HepG2 (cell line): ENCODE results near the gene DENND4C. TPM values are rescaled to one million over a fixed set of nuclear protein-coding genes. Genes with fewer than 3 reads are reported as not detected.

Source experiments
- CEBPG ChIP-seq: IDR thresholded peaks from 2 replicates; pipeline ENCODE4 v1.6.1; 2016
- GABPA ChIP-seq, 2 experiments: IDR thresholded peaks; 2 replicates each; pipeline ENCODE4 v1.6.1; 2011 to 2016; ENCODE audit warnings: low read depth in 2 of 2, low read length in 1 of 2, missing biosample characterization in 1 of 2, missing genetic modification characterization in 1 of 2
- GZF1 ChIP-seq: sonication (generic); formaldehyde crosslinking; IDR thresholded peaks from 2 replicates; pipeline ENCODE4 v1.5.1; 2020; ENCODE audit warnings: mild to moderate bottlenecking, missing genetic modification reagents
- HNF4G ChIP-seq, 2 experiments: sonication (generic) in 1 of 2; formaldehyde crosslinking in 1 of 2; IDR thresholded peaks; 2 replicates each; pipeline versions ENCODE4 v1.4.0 to v1.6.1; 2011 to 2020; ENCODE audit warnings: borderline replicate concordance in 2 of 2, low read depth in 2 of 2, mild to moderate bottlenecking in 2 of 2, low read length in 1 of 2, missing genetic modification reagents in 1 of 2, moderate library complexity in 1 of 2
- HNRNPL ChIP-seq: fragments of 200-400 bp; formaldehyde crosslinking; IDR thresholded peaks from 2 replicates; pipeline ENCODE4 v1.6.1; 2017; ENCODE audit warnings: mild to moderate bottlenecking, low read depth, low read length
- NFIC ChIP-seq: IDR thresholded peaks from 2 replicates; pipeline ENCODE4 v1.6.1; 2012; ENCODE audit warnings: mild to moderate bottlenecking, low read length, inconsistent platforms
- PHF5A ChIP-seq: IDR thresholded peaks from one replicate; pipeline ENCODE4 v1.6.1; 2018; ENCODE audit warnings: low read depth, missing genetic modification reagents; ENCODE audit not compliant: unreplicated experiment
- SIX4 ChIP-seq: sonication (generic); formaldehyde crosslinking; IDR thresholded peaks from 2 replicates; pipeline ENCODE4 v1.4.0; 2020; ENCODE audit warnings: missing genetic modification reagents
- TFDP2 ChIP-seq: sonication (generic); formaldehyde crosslinking; IDR thresholded peaks from 2 replicates; pipeline ENCODE4 v1.4.0; 2020; ENCODE audit warnings: missing genetic modification reagents
- ZFP1 ChIP-seq: IDR thresholded peaks from 2 replicates; pipeline ENCODE4 v1.6.1; 2016
- ZKSCAN5 ChIP-seq: sonication (generic); formaldehyde crosslinking; IDR thresholded peaks from 2 replicates; pipeline ENCODE4 v1.5.1; 2020; ENCODE audit warnings: mild to moderate bottlenecking, missing genetic modification reagents
- ZNF20 ChIP-seq: sonication (generic); formaldehyde crosslinking; IDR thresholded peaks from 2 replicates; pipeline ENCODE4 v1.4.0; 2020; ENCODE audit warnings: mild to moderate bottlenecking, moderate library complexity, missing genetic modification reagents
- ZNF331 ChIP-seq: sonication (generic); formaldehyde crosslinking; IDR thresholded peaks from 2 replicates; pipeline ENCODE4 v1.4.0; 2020; ENCODE audit warnings: missing genetic modification reagents
- ZNF547 ChIP-seq: sonication (generic); formaldehyde crosslinking; IDR thresholded peaks from 2 replicates; pipeline ENCODE4 v1.5.1; 2020; ENCODE audit warnings: mild to moderate bottlenecking, missing genetic modification reagents
- ZNF552 ChIP-seq: sonication (generic); formaldehyde crosslinking; IDR thresholded peaks from 2 replicates; pipeline ENCODE4 v1.9.0; 2022; ENCODE audit warnings: missing genetic modification reagents, mild to moderate bottlenecking, borderline replicate concordance
- ZNF605 ChIP-seq: sonication (generic); formaldehyde crosslinking; IDR thresholded peaks from 2 replicates; pipeline ENCODE4 v1.8.0; 2022; ENCODE audit warnings: mild to moderate bottlenecking, missing genetic modification reagents
- polyA plus RNA-seq, 8 experiments: library from polyadenylated mRNA; depleted of rRNA in 3 of 8; stranded (reverse) in 7 of 8; unstranded in 1 of 8; fragments of >200 nt; fragmentation: Illumina TruSeq in 4 of 8; extraction: Trizol in 4 of 8; gene quantifications; 2 replicates each; pipeline versions ENCODE4 v1.2.1 to v1.2.3, GENCODE V29; 2011 to 2016; ENCODE audit warnings: low read depth in 4 of 8, missing spikeins in 1 of 8, mixed read lengths in 1 of 8; ENCODE audit not compliant: insufficient read depth in 1 of 8
- total RNA-seq, 5 experiments: library from RNA; depleted of rRNA; stranded (reverse); fragments of >200 nt; fragmentation: Illumina TruSeq; extraction: Trizol; gene quantifications; 2 replicates each; pipeline ENCODE4 v1.2.3, GENCODE V29; 2016; ENCODE audit warnings: low read depth in 1 of 5
- TF ChIP-seq, protein P1 (sequence below): IDR thresholded peaks from 2 replicates; pipeline ENCODE4 v1.6.1; 2016

Gene DENND4C
- total and polyA plus RNA-seq, 2 of the 13 experiments (the other 11 are each of a cell fraction or from before 2014, with no cell fraction given) = 19.1 to 27.2 TPM

DNA sequence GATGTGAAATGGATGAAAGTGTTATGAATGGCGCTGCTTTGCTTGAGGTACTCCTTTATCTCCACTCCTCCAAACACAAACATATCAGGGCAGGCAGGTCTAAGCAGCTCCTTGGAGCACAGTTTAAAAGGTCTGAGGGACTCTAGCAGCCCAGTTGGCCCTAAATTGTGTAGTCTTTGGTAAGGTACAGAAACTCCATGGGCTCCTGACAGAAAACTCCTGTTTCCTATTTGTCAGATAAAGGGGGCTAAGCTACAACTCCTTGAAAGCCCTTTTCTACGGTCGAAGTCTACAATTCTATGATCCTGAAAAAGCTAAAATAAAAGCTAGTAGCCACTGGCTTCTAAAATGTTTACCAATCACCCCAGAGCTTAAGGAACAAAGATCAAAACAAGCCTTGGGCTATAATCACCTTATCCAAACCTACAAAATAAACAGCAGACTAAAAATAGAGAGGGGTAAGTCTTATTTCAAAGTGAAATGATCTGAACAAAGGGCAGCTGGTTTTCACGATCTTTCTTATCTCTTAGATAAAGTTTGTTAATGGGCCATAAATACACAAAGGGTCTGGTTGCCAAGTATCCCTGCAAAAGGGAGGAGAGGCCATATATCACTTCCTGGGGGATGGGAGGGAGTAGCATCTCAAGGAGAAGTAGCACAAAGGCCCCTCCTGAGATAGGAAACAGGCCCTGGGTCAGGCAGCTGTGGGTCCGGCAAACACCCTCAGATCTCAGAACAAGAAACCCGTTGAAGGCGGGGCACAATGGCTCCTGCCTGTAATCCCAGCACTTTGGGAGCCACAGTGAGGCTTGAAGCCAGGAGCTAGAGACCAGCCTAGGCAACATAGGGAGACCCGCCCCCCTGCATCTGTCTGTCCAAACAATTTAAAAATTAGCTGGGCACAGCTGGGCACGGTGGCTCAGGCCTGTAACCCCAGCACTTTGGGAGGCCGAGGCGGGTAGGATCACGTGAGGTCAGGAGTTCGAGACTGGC, 28.3 kb upstream of the DENND4C start (continued):
- TF ChIP-seq GABPA (IDR thresholded peaks at IDR 0.05; ENCODE audit: low read depth, low read length) = no peak
- TF ChIP-seq GABPA (CRISPR knock-in tag; IDR thresholded peaks at IDR 0.05; ENCODE audit: low read depth) = peak; percentile 52
- TF ChIP-seq CEBPG (CRISPR knock-in tag) = peak; percentile 44
- 0 out of 2 replicates have a peak, but pooled peaks have one; percentile 28 for TF ChIP-seq ZNF547 (CRISPR knock-in tag)
- TF ChIP-seq TFDP2 = peak; percentile 25; the same call in 1 of the 2 replicates
- TF ChIP-seq HNF4G (IDR thresholded peaks at IDR 0.05; ENCODE audit: borderline replicate concordance, low read depth, low read length) = peak; percentile 82; the same call in 1 of the 2 replicates
- TF ChIP-seq HNF4G (CRISPR knock-in tag; IDR thresholded peaks at IDR 0.05; ENCODE audit: borderline replicate concordance, low read depth) = no peak; the same call in 1 of the 2 replicates
- peak; percentile 96 for TF ChIP-seq NFIC
- TF ChIP-seq, protein P1, sequence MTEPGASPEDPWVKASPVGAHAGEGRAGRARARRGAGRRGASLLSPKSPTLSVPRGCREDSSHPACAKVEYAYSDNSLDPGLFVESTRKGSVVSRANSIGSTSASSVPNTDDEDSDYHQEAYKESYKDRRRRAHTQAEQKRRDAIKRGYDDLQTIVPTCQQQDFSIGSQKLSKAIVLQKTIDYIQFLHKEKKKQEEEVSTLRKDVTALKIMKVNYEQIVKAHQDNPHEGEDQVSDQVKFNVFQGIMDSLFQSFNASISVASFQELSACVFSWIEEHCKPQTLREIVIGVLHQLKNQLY (CRISPR knock-in tag) = 0 out of 2 replicates have a peak, but pooled peaks have one; percentile 37
- peak; percentile 44; the same call in 1 of the 2 replicates for TF ChIP-seq ZNF605 (CRISPR knock-in tag)
- TF ChIP-seq ZKSCAN5 = peak; percentile 93
- TF ChIP-seq PHF5A (CRISPR knock-in tag) = peak; percentile 26
- TF ChIP-seq GZF1 (CRISPR knock-in tag) = no peak
- TF ChIP-seq ZNF20 (CRISPR knock-in tag) = no peak
- TF ChIP-seq ZFP1 (CRISPR knock-in tag) = peak; percentile 37; the same call in 1 of the 2 replicates
- TF ChIP-seq SIX4 (CRISPR knock-in tag) = peak; percentile 96
- TF ChIP-seq ZNF331 = peak; percentile 48; the same call in 1 of the 2 replicates
- TF ChIP-seq ZNF552 = no peak
- peak; percentile 60; the same call in 1 of the 2 replicates for TF ChIP-seq HNRNPL
